ENCODE data around the gene SULT1C2. TPM values are rescaled to one million over a fixed set of nuclear protein-coding genes. Genes with fewer than 3 reads are reported as not detected.

The SULT1C2 gene
- total and polyA plus RNA-seq, 2 of the 4 experiments (the other 2 are of a cell fraction), result 0.09 TPM; not detected in 1

- dilution Hi-C loops (cut with HindIII; ENCODE audit: low sequenced_read_pairs, unreplicated experiment), result no loop called here
- H3K36me3 ChIP-seq (ENCODE audit: control insufficient read depth, insufficient read depth, low read length), result no peaks in the 10 kb centered on the region
- BruUV-seq (replicated peaks), result no TSS peak
- in situ Hi-C loops (cut with MboI; ENCODE audit: low sequenced_read_pairs), result no loop called here
- H3K4me2 ChIP-seq (ENCODE audit: low read depth, low read length), result no peak overlapping the region
- H2AK9ac ChIP-seq (replicated peaks; ENCODE audit: low read depth, low read length, poor library complexity), result no peak overlapping the region
- H3K9ac ChIP-seq (ENCODE audit: low read depth, low read length), result no peak overlapping the region
- H3K27me3 ChIP-seq (ENCODE audit: control insufficient read depth, insufficient read depth, low read length), result no peaks in the 10 kb centered on the region; the same call in 1 of the 2 replicates
- no peak overlapping the region for H2BK5ac ChIP-seq (ENCODE audit: low read depth, low read length, poor library complexity, severe bottlenecking)
- H2BK15ac ChIP-seq (ENCODE audit: low read depth, low read length), result no peak overlapping the region
- ChIA-PET POLR2A (ENCODE audit: unreplicated experiment) (no interaction called here), CTCF (no interaction called here)
- no peak overlapping the region for H4K91ac ChIP-seq (ENCODE audit: insufficient read depth, low read depth, low read length)
- H3K9me3 ChIP-seq (ENCODE audit: control insufficient read depth, insufficient read depth, low read length), result no peaks in the 10 kb centered on the region; the same call in 1 of the 2 replicates
- H4K5ac ChIP-seq (ENCODE audit: low read depth, low read length), result no peak overlapping the region
- no peak overlapping the region for H2BK120ac ChIP-seq (ENCODE audit: low read depth, low read length)
- no peak for TF ChIP-seq RFX5 (IDR thresholded peaks at IDR 0.05; ENCODE audit: low read depth, low read length)
- TF ChIP-seq USF2 (IDR thresholded peaks at IDR 0.05; ENCODE audit: low read depth, low read length), result no peak
- no peak for TF ChIP-seq CHD1 (IDR thresholded peaks at IDR 0.05; ENCODE audit: low read depth, low read length)
- TF ChIP-seq MXI1 (IDR thresholded peaks at IDR 0.05; ENCODE audit: borderline replicate concordance, low read depth, low read length), result no peak
- TF ChIP-seq RAD21 (IDR thresholded peaks at IDR 0.05; ENCODE audit: low read length), result no peak
- no peak for TF ChIP-seq POLR2A (IDR thresholded peaks at IDR 0.05; ENCODE audit: low read depth, low read length)
- no peak for TF ChIP-seq CTCF (conservative IDR thresholded peaks at IDR 0.05; ENCODE audit: low read depth, low read length)
- TF ChIP-seq BHLHE40 (IDR thresholded peaks at IDR 0.05; ENCODE audit: low read depth, low read length), result no peak
- no peak for TF ChIP-seq RCOR1 (IDR thresholded peaks at IDR 0.05; ENCODE audit: insufficient replicate concordance, low read length)
- no peak for TF ChIP-seq CEBPB (IDR thresholded peaks at IDR 0.05; ENCODE audit: low read depth, low read length)
- TF ChIP-seq NFE2L2 (IDR thresholded peaks at IDR 0.05; ENCODE audit: low read depth, low read length), result no peak
- TF ChIP-seq ELK1 (IDR thresholded peaks at IDR 0.05; ENCODE audit: borderline replicate concordance, low read depth, low read length), result no peak
- no peak for TF ChIP-seq MAZ (IDR thresholded peaks at IDR 0.05; ENCODE audit: borderline replicate concordance, low read depth, low read length)
- no peak for TF ChIP-seq SMC3 (IDR thresholded peaks at IDR 0.05; ENCODE audit: low read depth, low read length)
- no peak for TF ChIP-seq FOS (IDR thresholded peaks at IDR 0.05; ENCODE audit: low read depth, low read length)
- no peak for TF ChIP-seq MAFK (IDR thresholded peaks at IDR 0.05; ENCODE audit: low read depth, low read length)
- no peaks in the 10 kb centered on the region for H3K4me1 ChIP-seq (ENCODE audit: control insufficient read depth, insufficient read depth, low read length)
- H2AFZ ChIP-seq (replicated peaks; ENCODE audit: low read length, poor library complexity), result no peak overlapping the region
- intact Hi-C loops (cut with micrococcal nuclease), result no loop called here
- no peaks in the 10 kb centered on the region for H3K9me1 ChIP-seq (ENCODE audit: insufficient read depth, low read length)
- no peaks in the 10 kb centered on the region for H4K20me1 ChIP-seq (ENCODE audit: insufficient read depth, low read length)
- no peak overlapping the region for H3K14ac ChIP-seq (replicated peaks; ENCODE audit: low read depth, low read length)
- H2BK20ac ChIP-seq (ENCODE audit: low read depth, low read length), result no peak overlapping the region
- no peak overlapping the region for H3K56ac ChIP-seq (ENCODE audit: extremely low read depth, insufficient read depth, low read length)
- H3K18ac ChIP-seq (ENCODE audit: low read depth, low read length), result no peak overlapping the region
- no peak overlapping the region for H2AK5ac ChIP-seq (ENCODE audit: low read depth, low read length)
- H3K23ac ChIP-seq (ENCODE audit: low read depth, low read length), result no peak overlapping the region
- H3K4me3 ChIP-seq (ENCODE audit: insufficient read depth, low read depth, low read length), result no peak overlapping the region
- DNase-seq, result no peak
- no peak for ATAC-seq (ENCODE audit: low read depth)
- no peaks in the 10 kb centered on the region for H3K79me1 ChIP-seq (ENCODE audit: low read depth in 1 of 2, low read length in 2 of 2)
- H3K4ac ChIP-seq (ENCODE audit: low read depth, low read length), result no peak overlapping the region
- H4K8ac ChIP-seq (ENCODE audit: low read depth in 2 of 2, low read length in 2 of 2), result no peak overlapping the region
- H3K27ac ChIP-seq (ENCODE audit: insufficient read depth, low read length), result no peak overlapping the region
Observed at GRCh38 chr2:108315444-108315934, 26.8 kb downstream of the SULT1C2 start.
